Endodermal cell (in vitro differentiated cells): Measurements from ENCODE around the gene RPL38. TPM values are rescaled to one million over a fixed set of nuclear protein-coding genes. Genes with fewer than 3 reads are reported as not detected.

Source experiments
- DNase-seq: peaks from one replicate; pipeline ENCODE4 v3.0.0-alpha.2; 2017
- H3K27ac ChIP-seq: 2 replicates; pipeline ENCODE4 v1.5.1; 2013; ENCODE audit warnings: mild to moderate bottlenecking, low read depth, low read length, moderate library complexity
- H3K27me3 ChIP-seq: 2 replicates; pipeline ENCODE4 v1.6.1; 2013; ENCODE audit warnings: mild to moderate bottlenecking, low read length, moderate library complexity; ENCODE audit not compliant: insufficient read depth, control insufficient read depth, poor library complexity, severe bottlenecking
- H3K36me3 ChIP-seq: 2 replicates; pipeline ENCODE4 v1.7.0; 2013; ENCODE audit warnings: mild to moderate bottlenecking, low read length, moderate library complexity; ENCODE audit not compliant: control insufficient read depth, insufficient read depth
- H3K4me1 ChIP-seq: one replicate; pipeline ENCODE4 v1.7.0; 2013; ENCODE audit warnings: low read length; ENCODE audit not compliant: control insufficient read depth, insufficient read depth
- H3K4me3 ChIP-seq: 2 replicates; pipeline ENCODE4 v1.5.1; 2013; ENCODE audit warnings: mild to moderate bottlenecking, low read length, moderate library complexity
- H3K9ac ChIP-seq: 2 replicates; pipeline ENCODE4 v1.6.1; 2013; ENCODE audit warnings: mild to moderate bottlenecking, low read length, moderate library complexity; ENCODE audit not compliant: poor library complexity, severe bottlenecking; ENCODE audit errors: extremely low read depth
- H3K9me3 ChIP-seq: 2 replicates; pipeline ENCODE4 v1.6.1; 2013; ENCODE audit warnings: mild to moderate bottlenecking, low read length, moderate library complexity; ENCODE audit not compliant: control insufficient read depth
- H3K27ac Mint-ChIP-seq: 2 replicates; pipeline ENCODE4 v1.8.0; 2020; ENCODE audit warnings: mixed read lengths
- H3K27me3 Mint-ChIP-seq: 2 replicates; pipeline ENCODE4 v1.8.0; 2021; ENCODE audit warnings: mild to moderate bottlenecking, mixed read lengths; ENCODE audit not compliant: insufficient read depth
- H3K36me3 Mint-ChIP-seq: 2 replicates; pipeline ENCODE4 v1.8.0; 2020; ENCODE audit warnings: low read depth, mixed read lengths
- H3K4me1 Mint-ChIP-seq: 2 replicates; pipeline ENCODE4 v1.8.0; 2020; ENCODE audit warnings: mixed read lengths
- H3K4me3 Mint-ChIP-seq: 2 replicates; pipeline ENCODE4 v1.8.0; 2020; ENCODE audit warnings: mild to moderate bottlenecking, moderate library complexity, mixed read lengths
- H3K9me3 Mint-ChIP-seq: 2 replicates; pipeline ENCODE4 v1.8.0; 2020; ENCODE audit warnings: mild to moderate bottlenecking, mixed read lengths
- WGBS, 2 experiments: methylation state at CpG; one replicate each; pipeline versions ENCODE4 v1.1.5 to v1.1.7; 2013; ENCODE audit warnings: missing lambda C conversion rate in 2 of 2, mixed read lengths in 1 of 2; ENCODE audit not compliant: insufficient coverage in 1 of 2, insufficient read length in 1 of 2; 5-methylcytosine and 5-hydroxymethylcytosine counted together
- total RNA-seq, 2 donors: library from RNA; stranded (reverse); fragmentation: NEBNext Ultra II Directional in 1 of 2; extraction: Animal tissue kit (Norgen Biotek cat#: 25700) in 1 of 2; gene quantifications; 2 replicates in 1 of 2; 3 replicates in 1 of 2; pipeline ENCODE4 v1.2.1, GENCODE V29; 2021
- TF ChIP-seq, protein P1 (sequence below): fragments of 200-600 bp; sonication (generic); conservative IDR thresholded peaks from 2 replicates; pipeline ENCODE4 v1.5.0; 2021; ENCODE audit warnings: antibody characterized with exemption, mild to moderate bottlenecking

The RPL38 gene
- total RNA-seq, 2 donors from 2014 or later = 1,155 to 1,199 TPM

DNA sequence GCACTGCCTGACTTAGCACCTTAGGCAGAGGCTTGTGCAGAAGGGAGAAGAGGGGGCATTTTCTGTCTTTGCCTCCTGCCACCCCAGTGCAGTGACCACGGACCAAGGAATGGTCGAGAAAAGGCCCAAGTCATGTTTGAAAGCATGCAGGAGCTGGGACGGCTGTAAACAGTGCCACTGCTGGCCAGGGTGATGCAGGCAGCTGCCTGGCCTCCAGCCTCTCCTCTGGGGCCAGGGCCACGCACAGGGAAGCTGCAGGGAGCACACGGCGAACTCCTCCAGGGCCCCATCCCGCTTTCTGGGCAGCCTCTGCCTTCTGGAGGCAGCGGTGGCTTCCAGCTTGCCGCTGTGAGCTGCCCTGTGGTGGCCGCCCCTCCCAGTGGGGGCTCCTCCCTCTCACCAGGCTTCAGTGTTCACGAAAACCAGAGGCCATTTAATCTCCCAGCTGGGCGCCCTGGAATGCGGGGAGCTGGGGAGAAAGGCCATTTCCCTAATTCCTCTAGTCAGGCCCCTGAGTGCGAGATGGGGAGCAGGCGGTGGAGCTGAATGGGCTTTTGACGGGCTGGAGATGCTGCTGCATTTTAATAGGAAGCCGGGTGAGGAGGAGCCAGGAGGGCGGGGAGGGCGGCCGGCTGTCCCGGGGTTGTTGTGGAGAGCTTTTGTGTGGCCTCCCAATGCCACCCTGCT, 41.8 kb downstream of the RPL38 start:
- H3K4me1 Mint-ChIP-seq = peaks cover 4% of the 10 kb centered on the region
- H3K9ac ChIP-seq = no peak overlapping the region
- H3K4me3 ChIP-seq = no peak overlapping the region
- no peaks in the 10 kb centered on the region for H3K4me1 ChIP-seq
- TF ChIP-seq, protein P1, sequence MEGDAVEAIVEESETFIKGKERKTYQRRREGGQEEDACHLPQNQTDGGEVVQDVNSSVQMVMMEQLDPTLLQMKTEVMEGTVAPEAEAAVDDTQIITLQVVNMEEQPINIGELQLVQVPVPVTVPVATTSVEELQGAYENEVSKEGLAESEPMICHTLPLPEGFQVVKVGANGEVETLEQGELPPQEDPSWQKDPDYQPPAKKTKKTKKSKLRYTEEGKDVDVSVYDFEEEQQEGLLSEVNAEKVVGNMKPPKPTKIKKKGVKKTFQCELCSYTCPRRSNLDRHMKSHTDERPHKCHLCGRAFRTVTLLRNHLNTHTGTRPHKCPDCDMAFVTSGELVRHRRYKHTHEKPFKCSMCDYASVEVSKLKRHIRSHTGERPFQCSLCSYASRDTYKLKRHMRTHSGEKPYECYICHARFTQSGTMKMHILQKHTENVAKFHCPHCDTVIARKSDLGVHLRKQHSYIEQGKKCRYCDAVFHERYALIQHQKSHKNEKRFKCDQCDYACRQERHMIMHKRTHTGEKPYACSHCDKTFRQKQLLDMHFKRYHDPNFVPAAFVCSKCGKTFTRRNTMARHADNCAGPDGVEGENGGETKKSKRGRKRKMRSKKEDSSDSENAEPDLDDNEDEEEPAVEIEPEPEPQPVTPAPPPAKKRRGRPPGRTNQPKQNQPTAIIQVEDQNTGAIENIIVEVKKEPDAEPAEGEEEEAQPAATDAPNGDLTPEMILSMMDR = peak; percentile 31
- H3K36me3 ChIP-seq = no peaks in the 10 kb centered on the region
- H3K4me3 Mint-ChIP-seq = peak overlapping the region; percentile 31
- H3K27ac Mint-ChIP-seq = peak overlapping the region; percentile 52
- WGBS, 2 experiments = 14 to 23% methylated on average over 13 to 21 of the region's 21 CpGs
- peaks cover 22% of the 10 kb centered on the region for H3K27me3 Mint-ChIP-seq
- H3K9me3 Mint-ChIP-seq = peaks cover 4% of the 10 kb centered on the region
- no peaks in the 10 kb centered on the region for H3K36me3 Mint-ChIP-seq
- peak; percentile 93 for DNase-seq
- no peaks in the 10 kb centered on the region for H3K9me3 ChIP-seq
- peak overlapping the region; percentile 60 for H3K27ac ChIP-seq
- H3K27me3 ChIP-seq = peaks cover 5% of the 10 kb centered on the region

DNA sequence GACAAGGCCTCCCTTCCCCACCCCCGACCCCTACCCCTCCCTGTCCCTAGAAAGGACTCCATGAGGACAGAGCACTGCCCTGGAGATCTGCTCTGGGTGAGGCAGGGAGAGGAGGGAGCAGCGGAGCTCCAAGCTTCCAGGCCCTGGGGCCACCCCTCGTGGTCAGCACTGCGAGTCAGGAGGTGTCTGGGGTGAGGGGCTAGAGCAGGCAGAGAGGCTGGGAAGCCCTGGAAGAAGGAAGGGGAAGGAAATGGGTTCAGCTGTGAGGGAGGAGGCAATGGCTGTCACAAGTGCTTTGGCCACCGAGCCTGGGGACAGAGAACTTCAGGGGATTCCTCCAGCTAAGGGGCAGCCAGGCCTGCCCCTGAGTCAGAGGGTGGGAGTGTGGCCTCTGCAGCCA, 42.4 kb downstream of the RPL38 start:
- Histone ChIP-seq H3K9me3 (no peaks in the 10 kb centered on the region), H3K27me3 (peaks cover 5% of the 10 kb centered on the region), H3K4me3 (no peak overlapping the region), H3K4me1 (no peaks in the 10 kb centered on the region), H3K9ac (no peak overlapping the region), H3K36me3 (no peaks in the 10 kb centered on the region), H3K27ac (peak overlapping the region; percentile 60)
- H3K4me1 Mint-ChIP-seq = peaks cover 4% of the 10 kb centered on the region
- 53% methylated on average over 4 of the region's 5 CpGs; no CpG with 5 or more reads in 1 of the 2 experiments for WGBS, 2 experiments
- H3K36me3 Mint-ChIP-seq = no peaks in the 10 kb centered on the region
- DNase-seq = no peak
- H3K27me3 Mint-ChIP-seq = peaks cover 22% of the 10 kb centered on the region
- TF ChIP-seq, protein P1 = no peak
- peaks cover 4% of the 10 kb centered on the region for H3K9me3 Mint-ChIP-seq
- H3K4me3 Mint-ChIP-seq = no peak overlapping the region
- no peak overlapping the region for H3K27ac Mint-ChIP-seq

DNA sequence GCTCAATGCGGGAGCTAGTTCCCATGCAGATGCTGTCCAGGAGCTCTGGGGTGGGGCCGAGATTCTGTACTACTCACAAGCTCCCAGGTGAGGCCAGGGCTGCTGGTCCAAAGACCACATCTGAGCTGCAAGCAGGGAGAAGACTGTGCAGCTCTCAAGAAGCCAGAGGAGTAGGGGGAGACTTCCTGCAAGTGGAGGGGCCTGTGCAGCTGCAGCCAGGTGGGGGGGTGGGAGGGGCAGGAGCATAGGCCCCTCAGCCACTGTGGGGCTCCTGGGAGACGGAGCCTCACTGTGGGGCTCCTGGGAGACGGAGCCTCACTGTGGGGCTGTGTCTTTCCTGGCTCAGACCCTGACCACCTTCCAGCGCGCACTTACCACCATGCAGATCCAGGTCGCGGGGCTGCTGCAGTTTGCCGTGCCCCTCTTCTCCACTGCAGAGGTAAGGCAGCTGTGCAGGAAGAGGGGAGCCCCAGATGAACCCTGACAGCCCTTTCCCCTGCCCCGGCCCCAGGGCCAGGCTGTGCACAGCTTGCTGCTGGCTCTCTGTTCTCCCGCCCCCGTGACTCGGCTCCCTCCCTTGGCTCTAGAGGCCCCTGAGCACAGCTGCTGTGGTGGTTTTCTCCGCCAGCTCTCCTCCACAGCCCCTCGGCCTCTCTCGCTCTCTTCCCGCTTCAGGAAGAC, 46.3 kb downstream of the RPL38 start:
- peaks cover 18% of the 10 kb centered on the region for H3K27me3 Mint-ChIP-seq
- no peak overlapping the region for H3K9ac ChIP-seq
- 84 to 86% methylated on average over 6 to 17 of the region's 17 CpGs for WGBS, 2 experiments

More for the DNA sequence above, 46.3 kb downstream of the RPL38 start:
- Mint-ChIP-seq H3K4me3 (no peak overlapping the region), H3K9me3 (peaks cover 4% of the 10 kb centered on the region), H3K4me1 (peaks cover 6% of the 10 kb centered on the region), H3K27ac (no peak overlapping the region), H3K36me3 (no peaks in the 10 kb centered on the region)
- H3K4me3 ChIP-seq = no peak overlapping the region
- H3K27me3 ChIP-seq = no peaks in the 10 kb centered on the region
- TF ChIP-seq, protein P1 = no peak
- no peaks in the 10 kb centered on the region for H3K9me3 ChIP-seq
- no peaks in the 10 kb centered on the region for H3K4me1 ChIP-seq
- H3K36me3 ChIP-seq = no peaks in the 10 kb centered on the region
- no peak for DNase-seq
- H3K27ac ChIP-seq = no peak overlapping the region
